GM19463 (cell line): ENCODE data around the gene MTHFSD.

ENCODE experiments used
- ATAC-seq: cut with Tn5 transposase; IDR thresholded peaks from one replicate; pipeline ENCODE4 v1.9.1; 2021; ENCODE audit warnings: mild to moderate bottlenecking, moderate library complexity; ENCODE audit not compliant: unreplicated experiment

The MTHFSD gene

DNA sequence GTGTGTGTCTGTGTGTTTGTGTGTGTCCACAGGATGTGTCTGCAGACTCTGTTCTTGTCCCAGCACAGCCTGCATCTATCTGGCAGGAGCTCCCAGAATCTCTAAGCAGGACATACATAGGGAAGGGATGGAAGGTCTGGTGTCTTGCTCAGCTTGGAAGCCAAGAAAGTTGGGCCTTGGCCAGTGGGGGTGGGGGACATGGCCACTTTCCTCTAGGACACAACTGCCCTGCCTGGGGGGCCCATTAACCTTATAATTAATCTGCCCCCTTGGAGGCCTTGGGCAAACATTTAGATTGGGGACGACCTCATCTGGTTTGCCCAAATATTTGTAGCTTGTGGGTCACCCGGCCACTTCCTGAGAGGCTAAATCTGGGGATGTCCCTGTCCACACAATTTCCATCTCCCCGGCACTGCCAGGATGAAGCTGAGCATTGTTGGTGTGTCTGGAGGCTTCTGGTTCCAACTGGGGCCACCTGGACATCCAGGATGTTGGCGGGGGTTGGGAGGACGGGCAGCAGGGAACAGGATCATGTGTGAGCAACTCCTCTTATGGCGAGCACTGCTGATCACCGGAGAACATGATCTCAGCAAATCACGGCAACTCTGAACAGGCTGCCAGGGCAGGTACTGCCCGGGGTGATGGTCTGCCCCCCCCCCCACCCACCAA, 61.9 kb downstream of the MTHFSD start:
- no peak for ATAC-seq

GRCh38 chr16:86492267-86492960, 62.6 kb downstream of the MTHFSD start:
- no peak for ATAC-seq

DNA sequence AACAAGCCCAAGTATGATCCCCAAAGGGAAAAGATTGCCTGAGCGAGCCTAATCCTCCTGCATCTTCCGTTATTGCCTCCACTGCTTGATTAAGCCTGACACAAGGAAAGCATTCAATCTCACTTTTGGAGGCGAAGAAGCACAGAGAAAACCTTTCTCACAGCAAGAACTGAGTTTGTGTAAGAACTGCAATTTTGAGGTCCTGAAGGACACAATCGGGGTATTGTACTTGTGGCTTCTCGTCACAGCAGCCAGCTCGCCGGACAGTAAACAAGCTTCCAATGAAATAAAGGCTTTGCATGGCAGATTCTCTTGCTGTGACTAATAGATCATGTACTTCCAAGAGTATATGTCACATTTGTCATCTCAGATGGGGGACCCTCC, 63.4 kb downstream of the MTHFSD start:
- no peak for ATAC-seq

DNA sequence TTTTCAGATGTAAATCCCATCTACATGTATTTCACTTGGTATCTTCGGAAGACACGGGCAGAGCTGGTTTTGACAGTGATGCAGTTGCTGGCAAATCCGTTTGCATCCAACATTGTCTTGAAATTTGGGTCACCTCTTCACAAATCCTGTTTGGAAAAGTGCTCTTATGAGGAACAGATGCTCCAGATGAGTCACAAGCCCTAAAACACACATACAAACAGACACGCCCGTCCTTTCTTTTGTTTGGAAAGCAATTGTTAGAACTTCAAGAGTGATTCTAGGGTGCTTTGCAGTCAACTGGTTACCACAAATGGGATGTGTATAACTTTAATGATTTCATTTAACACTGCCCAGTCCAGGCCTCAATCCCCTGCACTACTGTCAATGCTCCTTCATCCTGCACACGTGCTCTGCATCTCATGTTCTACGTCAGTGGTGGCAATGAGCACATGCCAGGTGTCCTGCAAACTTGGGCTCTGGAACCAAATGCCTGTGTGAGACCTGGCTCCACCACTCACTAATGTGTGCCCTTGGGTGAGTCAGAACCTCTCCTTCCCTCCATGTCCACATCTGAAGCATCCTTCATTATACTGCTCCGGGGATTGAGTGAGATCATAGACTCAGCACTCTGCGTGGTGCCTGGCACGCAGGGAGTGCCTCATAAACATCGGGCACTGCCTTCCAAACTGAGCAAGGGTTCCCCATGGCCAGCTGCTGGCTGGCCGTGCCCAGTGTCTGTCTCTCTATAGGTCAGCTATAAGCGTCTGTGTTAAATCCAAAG, 64.0 kb downstream of the MTHFSD start:
- ATAC-seq: no peak

- ATAC-seq: no peak
Measured at GRCh38 chr16:86485746-86486145, 69.3 kb downstream of the MTHFSD start.

GRCh38 chr16:86484240-86484639, 70.8 kb downstream of the MTHFSD start:
- no peak for ATAC-seq

DNA sequence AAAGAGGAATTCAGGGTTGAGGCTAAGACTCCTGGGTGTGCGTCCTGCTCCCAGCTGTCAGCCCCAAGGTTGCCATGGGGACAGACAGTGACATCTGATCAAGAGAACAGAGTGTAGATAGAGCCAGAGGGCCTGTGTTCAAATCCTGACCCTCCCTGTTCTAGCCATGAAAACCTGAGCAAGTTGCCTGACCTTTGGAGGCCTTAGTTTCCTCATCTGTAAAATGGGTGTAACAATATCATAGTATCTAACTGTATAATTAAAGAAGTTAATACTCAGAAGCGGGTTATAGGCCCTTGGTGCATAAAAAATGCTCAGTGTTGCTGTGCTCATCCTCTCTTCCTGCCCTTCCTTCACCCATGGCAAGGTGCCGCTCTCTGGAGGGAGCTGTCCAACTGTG, 73.4 kb downstream of the MTHFSD start:
- no peak for ATAC-seq

GRCh38 chr16:86480444-86480843, 74.6 kb downstream of the MTHFSD start:
- ATAC-seq: no peak
